HG03469 (cell line): Measurements from ENCODE around the gene IST1.
A peak's percentile ranks its signal among the peaks of the same experiment; 100 is the strongest.
"Not testable (repeated sequence)": the region's sequence is repeated elsewhere in the genome, so short reads cannot be mapped to it uniquely, and the experiment has no call there.

ENCODE experiments used
- ATAC-seq: cut with Tn5 transposase; IDR thresholded peaks from one replicate; pipeline ENCODE4 v1.9.1; 2021; ENCODE audit warnings: mild to moderate bottlenecking, moderate library complexity, moderate number of reproducible peaks; ENCODE audit not compliant: unreplicated experiment

Gene IST1

GRCh38 chr16:71880176-71880575, 15.2 kb upstream of the IST1 start:
- ATAC-seq: no peak

- ATAC-seq: peak; percentile 28
Observed at GRCh38 chr16:71882505-71883167, 12.7 kb upstream of the IST1 start.

GRCh38 chr16:71883168-71883848, 12.0 kb upstream of the IST1 start:
- no peak for ATAC-seq

- no peak for ATAC-seq
Observed at GRCh38 chr16:71883849-71884638, 11.3 kb upstream of the IST1 start, which contains the start of gene ZNF821. Gene ZNF821, minus strand, starts transcription at chr16:71884182. Its CDS starts 4,236 bp downstream, at chr16:71879946.

- ATAC-seq: no peak
Observed at GRCh38 chr16:71885261-71885650, 10.1 kb upstream of the IST1 start.

GRCh38 chr16:71889147-71889546, 6.2 kb upstream of the IST1 start:
- ATAC-seq: no peak

- ATAC-seq: no peak
Observed at GRCh38 chr16:71893888-71894228, 1.5 kb upstream of the IST1 start.

GRCh38 chr16:71894229-71894920, 956 bp upstream of the IST1 start:
- ATAC-seq: peak; percentile 11

- ATAC-seq: no peak
Observed at GRCh38 chr16:71895679-71896365, 491 bp downstream of the IST1 start.

GRCh38 chr16:71896764-71897368, 1.5 kb downstream of the IST1 start:
- no peak for ATAC-seq

GRCh38 chr16:71899171-71899570, 3.8 kb downstream of the IST1 start:
- no peak for ATAC-seq

GRCh38 chr16:71902656-71903365, 7.5 kb downstream of the IST1 start:
- no peak for ATAC-seq

- ATAC-seq: no peak
Observed at GRCh38 chr16:71903608-71904007, 8.3 kb downstream of the IST1 start.

GRCh38 chr16:71904239-71904638, 8.9 kb downstream of the IST1 start:
- ATAC-seq: no peak

- ATAC-seq: not testable (repeated sequence)
Observed at GRCh38 chr16:71905765-71906164, 10.4 kb downstream of the IST1 start.

GRCh38 chr16:71911121-71911520, 15.8 kb downstream of the IST1 start:
- ATAC-seq: no peak

GRCh38 chr16:71912534-71913275, 17.4 kb downstream of the IST1 start:
- no peak for ATAC-seq

- no peak for ATAC-seq
Observed at GRCh38 chr16:71914802-71915201, 19.5 kb downstream of the IST1 start.

- ATAC-seq: no peak
Observed at GRCh38 chr16:71915350-71915749, 20.0 kb downstream of the IST1 start.
